HL-60/S4 treated with phorbol 12-myristate 13-acetate at 8.2 ng/mL for 4 days and 3 days (cell line): ENCODE measurements around the gene CNNM3.
"Not testable (repeated sequence)": the region's sequence is repeated elsewhere in the genome, so short reads cannot be mapped to it uniquely, and the experiment has no call there.

Source experiments
- in situ Hi-C: fragments of 300-500 bp; cut with MboI; formaldehyde crosslinking; loops from 2 replicates; pipeline ENCODE4 v1.15.0; 2022; ENCODE audit warnings: low sequenced_read_pairs

Gene CNNM3

DNA sequence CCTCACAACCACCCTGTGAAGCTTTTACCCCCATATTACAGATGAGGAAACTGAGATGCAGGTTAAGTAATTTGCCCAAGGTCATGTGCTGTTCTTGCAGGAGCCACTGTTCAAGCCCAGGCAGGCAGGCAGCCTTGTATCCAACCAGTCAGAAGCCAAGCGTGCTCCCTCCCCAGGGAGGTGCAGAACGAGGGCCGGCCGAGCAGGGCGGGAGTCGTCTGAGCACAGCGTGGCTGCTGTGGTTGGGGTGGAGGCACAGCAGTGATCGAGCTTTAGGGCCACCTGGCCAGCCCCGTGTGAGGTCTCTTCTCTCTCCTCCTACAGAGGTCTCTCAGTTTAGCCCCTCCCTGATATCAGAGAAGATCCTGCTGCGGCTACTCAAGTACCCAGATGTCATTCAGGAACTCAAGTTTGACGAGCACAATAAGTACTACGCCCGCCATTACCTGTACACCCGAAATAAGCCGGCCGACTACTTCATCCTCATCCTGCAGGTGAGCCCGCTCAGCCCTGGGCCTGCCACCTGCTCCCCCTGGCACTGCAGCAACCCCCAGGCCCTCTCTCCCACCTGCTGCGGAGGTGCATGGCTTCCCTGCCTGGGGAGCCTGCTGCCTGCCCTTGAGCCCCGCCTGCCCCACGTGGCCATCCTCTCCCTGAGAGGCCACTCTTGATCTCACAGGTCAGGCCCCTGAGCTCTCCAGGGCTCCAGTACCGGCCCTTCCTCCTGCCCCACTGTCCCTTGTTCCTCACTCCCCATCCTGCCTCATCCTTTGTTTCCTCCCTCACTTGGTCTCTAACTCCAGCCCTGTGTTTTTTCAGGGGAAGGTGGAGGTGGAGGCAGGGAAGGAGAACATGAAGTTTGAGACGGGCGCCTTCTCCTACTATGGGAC, 17.1 kb upstream of the CNNM3 start:
- in situ Hi-C loops, result no loop called here

DNA sequence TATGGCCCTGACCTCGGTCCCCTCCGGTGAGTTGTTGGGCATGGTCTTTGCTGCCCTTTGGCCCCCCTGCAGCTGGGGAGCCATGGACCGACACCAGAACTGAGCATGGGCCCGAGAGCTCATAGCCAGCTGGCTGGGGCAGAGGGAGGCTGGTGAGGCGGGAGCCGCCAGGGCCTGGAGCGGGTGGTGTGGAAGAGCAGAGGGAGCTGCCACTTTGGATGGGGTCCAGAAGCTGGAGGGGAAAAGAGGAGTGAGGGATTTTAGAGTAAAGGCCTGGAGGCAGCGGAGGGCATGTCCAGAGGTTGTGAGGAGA, 16.5 kb upstream of the CNNM3 start:
- in situ Hi-C loops, result no loop called here

DNA sequence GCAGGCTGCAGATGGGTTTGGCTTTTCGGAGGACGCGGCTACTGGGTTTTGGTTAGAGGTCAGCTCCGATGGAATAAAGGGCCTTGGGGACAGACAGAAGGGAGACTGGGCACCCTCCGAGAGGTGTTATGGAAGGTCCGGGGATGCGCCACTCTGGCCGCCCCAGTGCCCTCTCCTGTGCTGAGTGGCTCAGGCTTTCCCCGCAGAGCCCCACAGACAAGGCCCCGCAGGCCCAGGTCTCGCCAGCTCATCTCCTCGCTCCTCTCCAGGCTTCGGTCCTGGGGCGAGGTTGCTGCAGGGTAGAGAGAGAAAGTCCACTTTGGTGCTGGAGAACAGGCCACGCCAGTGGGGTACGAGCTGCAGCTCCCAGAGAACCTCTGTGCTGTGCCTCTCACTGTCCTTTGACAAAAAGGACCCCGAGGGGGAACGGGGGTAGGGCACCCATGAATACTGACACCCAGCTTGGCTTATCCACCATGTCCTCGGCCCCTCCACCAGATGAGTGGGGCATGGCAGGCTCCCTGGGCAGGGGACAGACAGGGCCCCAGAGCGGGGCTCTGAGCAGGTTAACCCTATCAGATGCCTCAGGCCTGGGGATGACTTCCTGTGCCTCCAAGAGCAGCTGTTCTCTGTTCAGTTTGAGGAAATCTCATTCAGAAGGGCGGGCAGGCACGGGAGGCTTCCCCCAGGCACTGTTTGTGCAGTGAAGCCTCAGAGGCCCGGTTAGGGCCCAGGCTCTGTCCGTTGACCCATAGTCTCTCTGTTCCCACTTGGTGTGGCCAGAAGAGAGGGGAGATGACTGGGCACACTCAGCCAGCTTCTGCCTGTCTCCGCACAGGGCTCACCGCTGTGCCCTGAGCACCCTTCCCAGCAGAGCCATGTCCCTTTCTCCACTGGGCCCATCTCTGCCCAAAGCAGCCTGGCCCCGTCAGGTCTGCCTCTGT, 15.7 kb upstream of the CNNM3 start:
- in situ Hi-C loops, result no loop called here

DNA sequence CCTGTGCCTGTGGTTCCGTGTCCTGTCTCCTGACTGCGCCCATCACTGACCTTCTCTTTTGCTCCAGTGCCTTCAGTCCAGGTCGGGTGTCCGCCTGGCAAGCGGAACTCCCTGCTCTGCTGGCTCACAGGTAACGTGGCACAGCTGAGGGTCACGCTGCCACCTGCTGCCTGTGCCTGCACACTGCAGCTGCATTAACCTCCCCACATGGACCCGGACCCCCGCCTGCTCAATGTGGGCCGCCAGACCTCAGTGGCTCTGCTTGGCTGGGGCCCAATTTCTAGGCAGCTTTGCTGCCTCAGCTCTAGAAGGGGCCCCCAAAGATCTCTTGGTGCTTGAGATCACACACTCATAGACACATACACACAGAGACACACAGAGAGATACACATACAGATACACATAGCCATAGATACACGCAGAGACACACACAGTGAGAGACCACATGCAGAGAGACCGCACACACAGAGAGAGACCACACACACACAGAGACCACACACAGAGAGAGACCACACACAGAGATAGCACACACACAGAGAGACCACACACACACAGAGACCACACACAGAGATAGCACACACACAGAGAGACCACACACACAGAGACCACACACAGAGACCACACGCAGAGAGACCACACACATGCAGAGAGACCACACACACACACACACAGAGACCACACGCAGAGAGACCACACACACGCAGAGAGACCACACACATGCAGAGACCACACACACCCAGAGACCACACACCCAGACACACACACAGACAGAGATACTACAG, 14.9 kb upstream of the CNNM3 start:
- in situ Hi-C loops, result no loop called here

DNA sequence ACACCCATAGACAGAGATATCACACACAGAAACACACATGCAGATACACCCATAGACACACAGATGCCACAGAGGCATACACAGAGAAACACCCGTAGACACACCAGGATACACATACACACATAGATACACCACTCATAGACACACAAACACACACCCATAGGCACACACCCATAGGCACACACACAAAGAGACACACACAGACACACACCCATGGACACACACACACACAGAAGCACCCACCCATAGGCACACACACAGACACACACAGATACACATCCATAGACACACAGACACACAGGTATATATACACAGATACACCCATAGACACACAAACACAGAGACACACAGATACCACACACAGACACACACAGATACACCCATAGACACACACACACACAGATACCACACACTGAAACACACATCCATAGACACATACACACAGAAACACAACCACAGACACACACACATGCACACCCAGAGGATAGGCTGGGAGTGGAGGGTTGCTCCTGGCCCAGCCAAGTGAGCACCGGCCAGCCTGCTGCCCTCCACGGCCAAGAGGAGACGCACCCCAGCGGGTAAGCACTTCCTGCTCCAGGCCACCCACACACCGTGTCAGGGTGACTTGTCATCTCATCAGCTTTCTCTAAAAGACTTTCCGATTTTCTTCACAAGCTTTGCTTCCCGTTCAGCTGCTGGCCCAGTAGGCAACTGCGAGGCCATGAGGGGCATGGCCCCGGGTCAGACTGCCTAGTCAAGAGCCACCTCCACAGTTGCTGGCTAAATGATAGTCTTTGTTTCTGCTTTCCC, 14.1 kb upstream of the CNNM3 start:
- in situ Hi-C loops, result no loop called here

DNA sequence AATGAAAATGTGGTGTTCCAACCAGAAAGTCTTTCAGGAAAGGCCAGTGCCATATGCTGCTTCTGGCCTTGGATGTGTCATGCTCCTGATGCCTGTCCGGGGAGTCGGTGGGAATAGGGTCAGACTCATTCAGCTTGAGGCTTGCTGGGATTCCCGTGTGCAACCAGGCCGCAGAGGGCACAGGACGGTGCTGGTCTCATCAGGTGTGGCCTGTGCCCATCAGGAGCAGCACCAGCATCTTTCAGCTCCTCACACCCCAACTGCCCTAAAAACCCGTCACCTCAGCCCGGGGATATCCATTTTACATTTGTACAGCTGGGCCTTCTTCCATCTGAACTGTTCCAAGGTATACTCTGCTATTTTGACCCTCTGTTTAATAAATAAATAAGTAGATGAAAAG, 13.3 kb upstream of the CNNM3 start:
- in situ Hi-C loops, result no loop called here

DNA sequence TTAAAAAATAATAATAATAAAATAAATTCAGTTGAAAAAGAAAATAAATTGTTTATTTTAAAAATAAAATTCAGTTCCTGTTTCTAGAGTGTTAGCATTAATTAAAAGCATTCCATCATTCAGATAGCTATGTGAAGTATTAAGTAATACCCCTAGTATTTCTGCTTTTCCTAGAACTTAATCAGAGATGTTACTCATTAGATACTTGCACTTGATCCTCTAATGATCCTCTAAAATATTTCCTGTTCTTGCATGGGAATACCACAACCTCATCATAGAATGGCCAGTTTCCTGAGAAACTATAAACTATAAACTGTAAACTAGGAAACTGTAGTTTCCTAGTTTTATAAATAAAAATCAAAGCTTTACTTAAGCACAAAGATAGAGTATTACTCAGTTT, 11.1 kb upstream of the CNNM3 start:
- in situ Hi-C loops, result no loop called here

DNA sequence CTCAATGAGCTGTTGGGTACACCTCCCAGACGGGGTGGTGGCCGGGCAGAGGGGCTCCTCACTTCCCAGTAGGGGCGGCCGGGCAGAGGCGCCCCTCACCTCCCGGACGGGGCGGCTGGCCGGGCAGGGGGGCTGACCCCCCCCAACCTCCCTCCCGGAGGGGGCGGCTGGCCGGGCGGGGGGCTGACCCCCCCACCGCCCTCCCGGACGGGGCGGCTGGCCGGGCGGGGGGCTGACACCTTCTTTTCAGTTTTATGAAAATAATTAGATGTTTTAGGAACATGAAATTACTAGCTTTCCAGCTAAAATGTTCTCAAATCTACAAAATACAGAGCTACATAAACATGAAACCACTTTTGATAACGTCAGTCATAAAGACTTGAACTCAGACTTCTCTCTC, 10.1 kb upstream of the CNNM3 start:
- in situ Hi-C loops, result not testable (repeated sequence)

DNA sequence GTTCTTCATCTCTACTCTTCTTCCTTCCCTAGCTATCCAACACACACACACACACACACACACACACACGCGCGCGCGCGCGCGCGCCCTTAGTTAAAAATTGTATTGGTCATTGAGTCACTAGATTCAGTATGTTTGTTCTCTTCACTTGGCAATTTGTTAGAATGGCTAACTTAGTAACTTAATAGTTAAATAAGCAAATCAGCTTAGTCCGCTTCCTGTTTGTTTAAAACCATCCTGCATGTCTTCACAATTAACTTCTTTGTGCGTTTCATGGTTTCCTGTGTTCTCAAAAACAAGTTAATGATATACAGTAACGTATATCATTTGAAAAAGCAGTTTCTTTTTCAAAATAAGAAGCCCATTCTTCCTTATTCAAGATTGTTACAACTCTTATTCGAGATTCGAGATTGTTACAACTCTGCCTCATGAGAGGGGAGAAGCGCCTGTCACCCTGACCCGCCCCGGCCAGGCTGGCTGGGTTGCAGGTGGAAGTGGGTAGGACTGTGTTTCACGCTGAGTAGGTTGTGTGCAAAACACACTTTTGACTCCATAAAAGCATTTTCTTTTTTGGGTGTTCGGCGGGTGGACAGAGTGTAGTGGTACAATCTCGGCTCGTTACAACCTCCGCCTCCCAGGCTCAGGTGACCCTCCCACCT, 9.5 kb upstream of the CNNM3 start:
- in situ Hi-C loops, result no loop called here

DNA sequence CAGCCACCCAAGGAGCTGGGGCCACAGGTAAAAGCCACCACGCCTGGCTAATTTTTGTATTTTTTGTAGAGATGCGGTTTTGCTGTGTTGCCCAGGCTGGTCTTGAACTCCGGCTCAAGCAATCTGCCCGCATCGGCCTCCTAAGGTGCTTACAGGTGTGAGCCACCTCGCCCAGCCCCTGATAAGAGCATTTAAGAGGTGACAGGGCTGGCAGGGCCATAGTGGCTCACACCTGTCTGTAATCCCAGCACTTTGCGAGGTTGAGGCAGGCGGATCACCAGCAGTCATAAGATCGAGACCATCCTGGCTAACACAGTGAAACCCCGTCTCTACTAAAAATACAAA, 9.0 kb upstream of the CNNM3 start:
- in situ Hi-C loops, result no loop called here

DNA sequence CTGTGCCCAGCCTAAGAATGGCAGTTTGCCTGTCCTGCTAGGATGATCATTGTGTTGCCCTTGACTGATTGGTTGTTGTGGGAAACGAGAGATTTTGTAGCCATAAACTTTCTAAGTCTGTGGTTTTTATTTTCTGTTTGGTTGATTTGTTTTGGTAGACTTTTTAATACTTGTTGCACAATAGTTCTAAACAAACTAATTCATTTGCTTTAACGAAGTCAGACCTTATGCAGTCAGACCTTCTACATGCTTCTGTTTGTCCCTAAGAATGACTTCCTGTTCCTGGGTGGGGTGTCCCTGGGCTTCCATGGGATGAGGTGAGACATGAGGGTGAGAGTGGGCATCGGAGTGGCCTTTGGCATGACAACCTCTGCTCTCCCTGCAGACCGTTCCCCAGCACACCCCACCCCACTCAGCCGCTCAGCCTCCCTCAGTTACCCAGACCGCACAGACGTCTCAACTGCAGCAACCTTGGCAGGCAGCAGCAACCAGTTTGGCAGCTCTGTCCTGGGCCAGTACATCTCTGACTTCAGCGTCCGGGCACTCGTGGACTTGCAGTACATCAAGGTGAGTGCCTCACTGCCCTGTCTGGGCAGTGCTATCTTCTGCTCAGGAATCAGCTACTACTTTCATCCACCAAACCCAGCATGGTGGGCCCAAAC, 7.8 kb upstream of the CNNM3 start:
- in situ Hi-C loops, result no loop called here

DNA sequence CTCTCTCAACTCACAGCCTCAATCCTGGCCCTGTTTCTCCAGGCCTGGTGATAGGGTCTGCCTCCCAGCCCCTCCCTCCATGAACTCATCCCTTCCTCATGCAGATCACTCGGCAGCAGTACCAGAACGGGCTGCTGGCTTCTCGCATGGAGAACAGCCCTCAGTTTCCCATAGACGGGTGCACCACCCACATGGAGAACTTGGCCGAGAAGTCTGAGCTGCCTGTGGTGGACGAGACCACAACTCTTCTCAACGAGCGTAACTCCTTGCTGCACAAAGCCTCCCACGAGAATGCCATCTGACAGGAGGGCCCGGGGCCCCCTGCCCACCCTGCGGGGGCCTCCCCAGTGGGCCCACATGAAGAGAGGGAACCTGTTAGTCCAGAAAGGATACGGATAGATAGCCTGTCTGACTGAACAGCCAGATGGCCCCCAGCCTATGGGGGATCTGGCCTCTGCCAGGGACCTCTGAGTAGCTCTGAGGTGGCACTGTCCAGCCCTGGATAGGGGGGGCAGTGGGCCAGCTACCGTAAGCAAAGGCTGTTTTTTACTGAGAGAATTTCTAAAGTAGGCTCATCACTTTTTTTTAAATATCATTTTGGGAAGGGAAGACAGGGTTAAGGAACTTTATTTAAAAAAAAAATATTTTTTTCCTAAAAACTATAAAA, 6.7 kb upstream of the CNNM3 start:
- in situ Hi-C loops, result no loop called here

DNA sequence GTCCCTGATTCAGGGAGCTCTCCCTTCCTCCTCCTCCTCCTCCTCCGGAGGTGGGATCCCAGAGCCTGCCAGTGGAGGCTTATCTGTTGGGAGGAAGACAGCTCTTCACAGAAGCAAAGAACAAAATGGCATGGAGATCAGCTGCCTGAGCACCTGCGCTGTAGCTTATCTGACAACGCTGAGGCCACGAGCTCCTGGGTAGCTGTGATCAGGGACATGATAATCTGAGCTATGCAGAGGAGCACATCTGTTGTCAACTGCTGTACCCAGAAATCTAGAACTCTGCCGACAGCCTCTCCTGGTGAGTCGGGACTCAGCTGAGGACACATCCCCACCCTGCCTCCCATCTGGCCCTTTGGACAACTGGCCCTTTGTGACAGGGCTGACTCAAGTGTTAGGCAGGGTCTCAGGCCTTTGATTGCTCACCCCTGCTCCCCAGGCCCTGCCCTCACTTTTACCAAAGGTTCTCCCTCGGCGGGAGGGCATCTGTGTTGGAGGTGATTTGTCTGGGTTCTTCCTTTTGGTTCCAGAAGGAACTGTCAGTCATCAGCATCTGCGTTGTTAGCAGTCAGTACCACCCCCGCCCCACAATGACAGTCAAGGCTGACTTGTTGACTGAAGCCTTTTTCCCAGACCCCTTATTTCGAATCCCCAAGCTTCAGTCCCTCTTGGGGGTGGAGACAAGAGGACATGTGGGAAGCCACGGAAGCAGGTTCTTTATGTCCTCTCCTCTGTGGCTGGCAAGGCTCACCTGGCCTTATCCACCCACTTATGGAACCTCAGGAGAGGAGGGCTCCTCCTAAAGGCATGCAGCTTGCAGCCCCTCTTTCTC, 5.9 kb upstream of the CNNM3 start:
- in situ Hi-C loops, result no loop called here

DNA sequence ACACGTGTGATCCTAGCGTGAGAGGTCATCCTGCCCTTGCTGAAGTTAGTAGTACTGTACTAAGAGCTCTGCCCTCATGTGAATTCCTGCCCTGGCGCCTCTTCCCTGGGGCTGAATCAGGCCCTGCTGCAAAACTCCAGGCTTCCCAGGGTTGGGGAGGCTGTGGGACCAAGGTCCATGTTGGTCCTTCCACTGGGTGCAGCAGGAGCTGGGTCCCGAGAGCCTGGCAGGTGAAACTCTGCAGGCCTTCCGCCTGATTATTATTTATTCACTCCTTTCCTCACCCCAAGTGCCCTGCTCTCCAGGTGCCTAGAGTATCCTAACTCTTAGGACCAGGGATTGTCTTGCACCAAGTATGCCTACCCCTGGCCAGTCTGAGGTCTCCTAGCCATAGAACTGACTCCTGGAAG, 5.3 kb upstream of the CNNM3 start:
- in situ Hi-C loops, result no loop called here

DNA sequence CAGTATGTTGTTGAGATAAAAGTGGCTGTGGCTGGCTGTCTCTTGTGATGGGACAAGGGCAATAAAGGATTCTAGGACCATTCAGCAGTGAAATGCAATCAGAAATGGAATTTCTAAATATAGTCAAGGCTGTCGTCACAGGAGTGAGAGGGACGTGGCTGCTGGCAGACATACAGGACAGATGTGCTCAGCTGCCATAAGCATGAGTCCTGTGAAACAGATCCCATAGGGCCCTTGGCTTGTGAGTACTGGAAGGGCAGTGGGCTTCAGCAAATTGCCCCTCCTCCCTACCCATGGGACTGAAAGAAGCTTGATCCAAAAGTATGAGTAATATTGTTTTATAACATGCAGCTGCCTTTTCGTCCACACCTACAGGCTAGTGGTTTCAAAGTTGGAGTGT, 4.2 kb upstream of the CNNM3 start:
- in situ Hi-C loops, result no loop called here

DNA sequence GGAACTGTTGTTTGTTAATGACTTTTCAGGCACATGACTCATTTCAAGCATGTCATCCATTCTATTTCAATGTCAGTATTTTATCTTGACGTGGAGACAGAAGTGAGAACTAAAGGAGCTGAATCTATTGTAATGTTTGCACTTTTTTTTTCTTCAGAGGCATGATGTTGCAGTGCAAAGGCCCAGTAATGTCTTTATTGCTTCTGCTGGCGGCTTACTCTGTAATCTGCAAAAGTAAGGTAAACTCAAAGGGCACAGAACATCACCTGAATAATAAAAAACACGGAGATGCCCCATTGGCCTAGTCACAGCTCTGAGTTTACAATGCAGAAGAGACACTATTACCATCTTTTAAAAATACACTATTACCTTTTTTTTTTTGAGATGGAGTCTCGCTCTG, 2.4 kb upstream of the CNNM3 start:
- in situ Hi-C loops, result no loop called here

DNA sequence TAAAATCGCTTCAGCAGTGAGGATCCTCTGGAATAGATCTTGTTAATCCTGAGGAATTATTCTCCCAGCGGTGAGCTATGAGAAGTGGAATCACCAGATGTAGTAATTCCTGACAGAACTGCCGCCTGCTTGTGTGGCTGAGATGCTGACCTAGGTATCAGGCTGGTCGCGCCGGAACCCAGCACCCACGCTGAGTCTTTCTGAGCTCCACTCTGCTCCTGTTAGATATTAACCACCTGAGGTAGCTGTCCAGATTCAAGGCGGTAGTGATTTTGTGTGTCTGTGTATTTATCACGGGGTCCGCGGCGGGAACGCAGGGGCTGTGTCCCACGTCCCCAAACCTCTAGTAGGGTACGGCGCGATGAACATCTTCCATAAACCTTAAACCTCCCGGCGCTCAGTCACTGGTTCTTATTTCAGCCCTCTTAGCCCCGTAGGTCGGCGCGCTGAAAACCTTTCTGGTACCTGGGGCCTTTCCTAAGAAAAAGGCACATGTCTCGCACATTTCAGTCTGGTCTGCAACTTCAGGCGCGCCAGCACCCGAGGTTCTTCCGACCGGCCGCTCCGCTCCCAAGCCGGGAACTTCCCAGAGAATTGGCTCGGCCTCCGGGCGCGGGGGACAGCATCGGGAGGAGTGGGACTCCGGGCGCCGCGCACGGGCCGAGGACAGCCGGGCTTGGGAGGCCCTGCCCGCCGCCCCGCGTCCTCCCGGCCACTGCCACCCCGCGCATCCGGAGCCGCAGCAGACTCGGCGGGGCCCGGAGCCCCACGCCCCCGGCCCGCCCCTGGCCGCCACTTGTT, 542 bp upstream of the CNNM3 start:
- in situ Hi-C loops, result no loop called here
